Measurements from ENCODE around the gene BNC2.

DNA sequence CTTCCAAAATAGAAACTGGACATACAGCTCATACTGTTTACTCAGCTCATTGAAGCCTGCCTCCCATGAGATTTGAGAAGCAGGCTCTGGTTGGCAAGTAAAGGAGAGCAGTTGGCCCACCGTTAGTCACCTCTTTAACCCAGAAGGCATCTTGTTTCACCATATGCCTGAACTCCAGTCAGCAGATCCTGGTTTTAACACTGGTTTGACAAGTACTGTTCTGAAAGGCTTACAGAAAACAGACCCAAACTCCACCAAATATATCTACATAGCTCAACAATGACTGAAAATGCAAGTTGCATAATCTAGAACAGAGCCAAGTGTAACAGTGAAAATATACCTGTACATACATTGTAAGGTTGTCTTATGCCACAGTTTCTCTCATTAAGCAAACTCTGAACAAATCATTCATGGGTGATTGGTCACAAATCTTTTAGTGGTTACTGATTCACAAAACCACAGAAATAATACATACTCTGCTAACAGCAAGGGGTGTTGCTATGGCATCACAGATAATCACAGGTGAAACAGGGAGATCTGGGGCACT lies 198.8 kb downstream of the BNC2 start:
- TF ChIP-seq, protein P1, sequence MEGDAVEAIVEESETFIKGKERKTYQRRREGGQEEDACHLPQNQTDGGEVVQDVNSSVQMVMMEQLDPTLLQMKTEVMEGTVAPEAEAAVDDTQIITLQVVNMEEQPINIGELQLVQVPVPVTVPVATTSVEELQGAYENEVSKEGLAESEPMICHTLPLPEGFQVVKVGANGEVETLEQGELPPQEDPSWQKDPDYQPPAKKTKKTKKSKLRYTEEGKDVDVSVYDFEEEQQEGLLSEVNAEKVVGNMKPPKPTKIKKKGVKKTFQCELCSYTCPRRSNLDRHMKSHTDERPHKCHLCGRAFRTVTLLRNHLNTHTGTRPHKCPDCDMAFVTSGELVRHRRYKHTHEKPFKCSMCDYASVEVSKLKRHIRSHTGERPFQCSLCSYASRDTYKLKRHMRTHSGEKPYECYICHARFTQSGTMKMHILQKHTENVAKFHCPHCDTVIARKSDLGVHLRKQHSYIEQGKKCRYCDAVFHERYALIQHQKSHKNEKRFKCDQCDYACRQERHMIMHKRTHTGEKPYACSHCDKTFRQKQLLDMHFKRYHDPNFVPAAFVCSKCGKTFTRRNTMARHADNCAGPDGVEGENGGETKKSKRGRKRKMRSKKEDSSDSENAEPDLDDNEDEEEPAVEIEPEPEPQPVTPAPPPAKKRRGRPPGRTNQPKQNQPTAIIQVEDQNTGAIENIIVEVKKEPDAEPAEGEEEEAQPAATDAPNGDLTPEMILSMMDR (conservative IDR thresholded peaks at IDR 0.05; ENCODE audit: low read length): no peak
- no peak for TF ChIP-seq EZH2phosphoT487 (IDR thresholded peaks at IDR 0.05; ENCODE audit: borderline replicate concordance)

Measured in Loucy (cell line).